NOMO-1 treated with dmso at 0.1 percent for 144 hours (cell line): ENCODE data around the gene ATF3.

Experiments used
- DNase-seq: peaks from one replicate; lab custom pipeline; 2025; ENCODE audit not compliant: unreplicated experiment; lab: John Stamatoyannopoulos, UW

ATF3 gene

GRCh38 chr1:212607913-212608391 lies 609 bp upstream of the ATF3 start:
- DNase-seq: no peak

GRCh38 chr1:212608959-212609700 lies 569 bp downstream of the ATF3 start:
- peak; percentile 47 for DNase-seq

- DNase-seq: no peak
Observed at GRCh38 chr1:212609701-212610574, 1.4 kb downstream of the ATF3 start.

GRCh38 chr1:212610575-212610967 lies 2.0 kb downstream of the ATF3 start:
- DNase-seq: no peak

- DNase-seq: no peak
Observed at GRCh38 chr1:212611000-212611948, 2.7 kb downstream of the ATF3 start.

- DNase-seq: no peak
Observed at GRCh38 chr1:212612041-212612961, 3.7 kb downstream of the ATF3 start.

- DNase-seq: no peak
Observed at GRCh38 chr1:212613440-212614335, 5.1 kb downstream of the ATF3 start.

- DNase-seq: peak; percentile 23
Observed at GRCh38 chr1:212614453-212615200, 6.1 kb downstream of the ATF3 start.

GRCh38 chr1:212615201-212615470 lies 6.6 kb downstream of the ATF3 start:
- no peak for DNase-seq

- no peak for DNase-seq
Observed at GRCh38 chr1:212618466-212619210, 10.1 kb downstream of the ATF3 start.

GRCh38 chr1:212620293-212620692 lies 11.7 kb downstream of the ATF3 start:
- no peak for DNase-seq

- DNase-seq: no peak
Observed at GRCh38 chr1:212621043-212621948, 12.7 kb downstream of the ATF3 start.

- DNase-seq: no peak
Observed at GRCh38 chr1:212621949-212622305, 13.4 kb downstream of the ATF3 start.

GRCh38 chr1:212622467-212622866 lies 13.9 kb downstream of the ATF3 start:
- DNase-seq: no peak

- no peak for DNase-seq
Observed at GRCh38 chr1:212622906-212623305, 14.3 kb downstream of the ATF3 start.

GRCh38 chr1:212623603-212624002 lies 15.0 kb downstream of the ATF3 start:
- no peak for DNase-seq

GRCh38 chr1:212624976-212625501 lies 16.5 kb downstream of the ATF3 start:
- no peak for DNase-seq
